T1000 (cell line): ENCODE results near the gene MTOR.
"Not testable (repeated sequence)": the region's sequence is repeated elsewhere in the genome, so short reads cannot be mapped to it uniquely, and the experiment has no call there.

ENCODE experiments used
- DNase-seq: peaks from one replicate; lab custom pipeline; 2025; ENCODE audit warnings: mixed read lengths; lab: John Stamatoyannopoulos, UW

Gene MTOR

GRCh38 chr1:11107599-11107998, 154.8 kb downstream of the MTOR start:
- no peak for DNase-seq

- no peak for DNase-seq
Measured at GRCh38 chr1:11105586-11105985, 156.8 kb downstream of the MTOR start.

GRCh38 chr1:11101347-11101746, 161.0 kb downstream of the MTOR start:
- no peak for DNase-seq

DNA sequence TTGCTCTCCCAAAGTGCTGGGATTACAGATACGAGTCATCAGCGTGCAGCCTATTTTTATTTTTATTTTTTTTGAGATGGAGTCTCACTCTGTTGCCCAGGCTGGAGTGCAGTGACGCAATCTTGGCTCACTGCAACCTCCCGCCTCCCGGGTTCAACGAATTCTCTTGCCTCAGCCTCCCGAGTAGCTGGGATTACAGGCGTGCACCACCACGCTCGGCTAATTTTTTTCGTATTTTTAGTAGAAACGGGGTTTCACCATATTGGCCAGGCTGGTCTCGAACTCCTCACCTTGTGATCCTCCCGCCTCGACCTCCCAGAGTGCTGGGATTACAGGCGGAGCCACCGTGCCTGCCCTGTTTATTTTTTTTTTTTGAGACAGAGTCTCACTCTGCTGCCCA, 161.5 kb downstream of the MTOR start:
- not testable (repeated sequence) for DNase-seq

DNA sequence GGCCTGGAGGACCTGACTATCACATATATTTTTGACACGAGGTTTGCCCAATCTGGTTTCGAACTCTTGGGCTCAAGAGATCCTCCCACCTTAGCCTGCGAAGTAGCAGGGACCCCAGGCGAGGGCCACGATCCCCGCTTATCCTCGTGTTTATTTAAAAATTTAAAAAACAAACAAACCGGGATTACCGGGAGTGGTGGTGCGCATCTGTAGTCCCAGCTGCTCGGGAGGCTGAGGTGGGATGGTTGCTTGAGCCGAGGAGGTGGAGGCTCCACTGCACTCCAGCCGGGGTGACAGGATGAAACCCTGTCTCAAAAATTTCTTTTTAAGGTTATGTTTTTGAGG, 162.2 kb downstream of the MTOR start:
- no peak for DNase-seq

DNA sequence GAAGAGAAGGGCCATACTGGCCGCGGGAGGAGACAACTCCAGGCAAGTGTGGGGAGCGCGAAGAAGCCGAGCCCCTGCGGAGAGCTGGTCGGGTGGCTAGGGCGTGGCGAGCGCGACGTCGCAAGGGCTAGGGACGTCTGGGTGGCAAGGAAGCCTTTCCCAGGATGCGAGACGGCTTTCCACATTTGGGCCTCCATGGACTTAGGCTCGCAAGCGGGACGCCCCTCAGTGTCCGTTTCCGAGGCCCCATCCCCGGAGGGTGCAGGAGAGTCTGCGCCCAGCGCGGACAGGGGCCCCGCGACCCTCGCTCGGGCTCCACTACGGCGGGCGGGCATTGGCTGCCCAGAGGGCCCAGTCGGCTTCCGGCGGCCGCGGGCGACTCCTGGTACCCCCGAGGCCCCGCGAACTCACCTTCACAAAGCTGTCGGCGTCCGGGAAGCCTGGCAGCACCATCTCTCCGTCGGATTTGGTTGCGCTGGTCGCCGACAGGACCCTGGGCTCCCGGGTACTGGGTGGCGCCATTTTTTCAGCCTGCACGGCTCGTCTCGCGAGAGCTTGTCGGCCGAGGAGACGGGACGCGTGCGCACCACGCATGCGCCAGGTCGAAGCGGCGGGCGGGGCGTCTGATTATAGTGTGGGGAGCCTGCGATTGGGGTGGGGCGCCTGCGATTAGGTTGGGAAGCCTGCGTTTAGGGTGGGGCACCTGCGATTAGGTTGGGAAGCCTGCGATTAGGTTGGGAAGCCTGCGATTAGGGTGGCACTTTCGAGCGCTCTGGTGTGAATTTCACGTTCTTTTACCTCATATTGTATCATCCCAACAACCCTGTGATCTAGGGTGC, 162.8 kb downstream of the MTOR start, which contains the start of gene EXOSC10:
Gene EXOSC10, minus strand, starts transcription at position 560 of the 839 bp plus-strand sequence. Its CDS starts 38 bp downstream, at position 522.
- DNase-seq = peak; percentile 90

GRCh38 chr1:11098931-11099309, 163.4 kb downstream of the MTOR start:
- DNase-seq = no peak

- DNase-seq = not testable (repeated sequence)
Measured at GRCh38 chr1:11083784-11084183, 178.6 kb downstream of the MTOR start.

DNA sequence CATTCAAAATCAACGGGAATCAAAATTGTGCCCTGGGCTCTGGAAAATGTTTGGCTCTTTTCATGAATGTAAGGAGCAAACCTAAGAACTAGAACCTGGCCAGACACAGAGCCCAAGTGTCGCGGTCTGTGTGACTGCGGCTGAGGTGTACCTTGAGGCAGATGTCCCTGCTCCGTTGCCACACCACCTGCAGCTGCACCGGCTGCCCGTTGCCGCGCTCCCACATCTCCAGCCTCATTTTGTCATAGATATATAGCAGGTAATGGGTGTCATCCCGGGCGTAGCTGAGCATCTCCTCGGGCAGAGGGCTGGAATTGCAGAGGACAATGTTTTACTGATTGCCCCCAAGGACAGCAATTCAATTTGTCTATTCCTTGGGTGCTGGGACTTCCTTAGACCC, 181.4 kb downstream of the MTOR start:
- no peak for DNase-seq

- DNase-seq = no peak
Measured at GRCh38 chr1:11078631-11079030, 183.7 kb downstream of the MTOR start.

DNA sequence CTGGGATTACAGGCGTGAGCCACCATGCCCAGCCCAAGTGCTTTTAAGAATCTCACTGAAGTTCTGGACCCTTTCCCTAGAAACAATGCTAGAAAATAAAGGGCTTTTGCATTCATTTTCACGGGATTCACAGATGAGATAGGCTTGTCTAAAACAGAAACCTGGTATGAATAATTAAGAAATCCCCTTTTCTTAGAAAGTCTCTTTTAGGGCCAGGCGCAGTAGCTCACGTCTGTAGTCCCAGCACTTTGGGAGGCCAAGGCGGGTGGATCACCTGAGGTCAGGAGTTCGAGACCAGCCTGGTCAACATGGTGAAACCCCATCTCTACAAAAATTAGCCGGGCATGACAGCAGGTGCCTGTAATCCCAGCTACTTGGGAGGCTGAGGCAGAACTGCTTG, 189.0 kb downstream of the MTOR start:
- DNase-seq = not testable (repeated sequence)

- no peak for DNase-seq
Measured at GRCh38 chr1:11072216-11072917, 190.0 kb downstream of the MTOR start.

GRCh38 chr1:11071463-11072215, 190.7 kb downstream of the MTOR start:
- DNase-seq = no peak

DNA sequence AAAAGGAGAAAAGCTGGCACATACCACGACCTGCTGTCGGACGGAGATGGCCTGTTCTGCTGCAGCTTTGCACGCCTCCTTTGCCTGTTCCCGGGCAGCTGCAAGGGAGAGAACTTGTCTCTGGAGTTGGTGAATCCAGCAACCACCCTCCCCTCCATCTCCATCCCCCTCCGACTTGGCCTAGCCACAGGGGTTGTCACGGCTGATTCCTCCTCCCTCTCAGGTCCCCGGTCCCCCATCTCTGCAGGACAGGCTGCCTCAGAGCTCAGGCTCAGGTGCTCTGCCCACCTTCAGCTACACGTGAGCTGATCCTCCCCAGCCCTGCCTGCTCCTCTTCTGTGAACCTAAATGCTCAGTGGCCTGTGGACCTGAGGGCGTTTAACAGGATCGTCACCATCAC, 191.5 kb downstream of the MTOR start:
- DNase-seq = no peak

DNA sequence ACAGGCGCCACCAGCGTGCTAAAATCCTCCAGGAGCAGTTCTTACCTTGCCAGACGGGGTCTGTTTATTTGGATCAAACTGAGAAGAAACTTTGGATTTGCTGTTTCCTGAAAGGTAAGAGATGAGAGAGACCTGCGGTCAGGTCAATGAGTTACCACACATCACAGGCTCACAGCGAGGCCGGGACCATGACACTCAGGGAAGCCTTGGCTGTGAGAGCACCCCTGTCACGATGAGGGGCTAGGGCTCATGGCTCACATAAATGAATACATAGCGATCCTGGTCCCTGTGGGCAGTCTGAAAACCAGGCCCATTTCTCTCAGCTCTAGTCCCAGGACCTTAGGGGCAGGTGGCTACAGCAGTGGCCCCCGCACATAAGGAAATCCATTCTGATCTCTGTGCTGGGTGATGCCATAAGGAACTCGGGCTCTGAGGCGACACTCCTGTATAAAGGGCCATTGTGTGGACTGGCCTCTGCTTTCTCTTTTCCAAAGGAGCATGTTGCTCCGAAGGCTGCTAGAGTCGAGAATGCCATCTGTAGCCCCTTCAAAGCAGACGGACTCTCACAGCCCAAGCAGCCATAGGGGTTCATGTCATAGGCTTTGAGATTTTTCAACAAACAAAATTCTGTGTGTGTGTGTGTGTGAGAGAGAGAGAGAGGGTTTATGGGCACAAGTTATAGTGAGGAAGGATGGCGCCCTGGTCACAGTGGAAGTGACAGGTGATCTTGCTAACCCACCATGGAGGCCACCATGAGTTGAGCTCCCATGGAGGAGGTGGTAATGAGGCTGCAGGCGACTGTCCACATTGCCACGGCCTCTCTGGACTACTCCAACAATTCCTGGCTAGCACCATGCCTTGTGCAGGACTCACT, 193.5 kb downstream of the MTOR start:
- no peak for DNase-seq

DNA sequence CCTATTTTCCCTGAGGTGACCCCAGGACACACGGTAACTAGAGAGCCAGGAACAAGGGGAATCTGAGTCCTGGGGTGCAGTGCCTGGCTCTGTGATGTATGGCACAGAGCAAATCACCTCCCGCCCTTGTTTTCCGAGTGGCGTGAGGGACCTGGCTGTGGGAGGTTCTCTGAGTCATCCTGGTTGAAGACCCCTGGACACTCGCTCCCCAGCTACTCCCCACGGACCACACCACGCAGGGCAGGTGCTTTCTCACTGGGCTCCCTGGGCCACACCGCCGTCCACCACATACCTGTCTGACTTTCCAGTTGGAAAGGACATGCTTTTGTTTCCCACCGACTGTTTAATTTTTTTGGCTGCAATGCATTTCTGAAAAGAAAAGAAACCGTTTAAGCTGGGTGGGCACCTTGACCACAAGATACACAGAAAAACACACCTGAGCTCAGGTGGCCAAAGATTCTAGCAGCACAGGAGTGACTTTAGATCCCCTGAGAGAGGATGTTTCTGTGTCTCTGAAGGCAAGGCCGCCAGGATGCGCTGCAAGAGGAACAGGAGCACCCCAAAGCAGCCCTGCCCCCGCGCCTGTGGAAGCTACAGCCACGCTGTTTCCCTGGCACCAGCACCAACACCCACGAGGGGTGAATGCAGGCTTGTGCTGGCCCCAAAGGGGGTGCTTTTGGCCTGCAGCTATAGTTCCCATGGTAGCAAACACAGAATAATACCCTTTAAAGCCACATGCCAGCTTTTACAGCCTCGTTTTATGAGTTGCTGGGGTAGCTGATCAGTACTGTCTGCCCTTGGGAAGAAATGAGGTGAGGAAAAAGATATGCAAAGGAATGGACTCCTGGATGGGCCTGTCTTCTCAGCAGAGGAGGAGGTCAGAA, 194.4 kb downstream of the MTOR start:
- no peak for DNase-seq

DNA sequence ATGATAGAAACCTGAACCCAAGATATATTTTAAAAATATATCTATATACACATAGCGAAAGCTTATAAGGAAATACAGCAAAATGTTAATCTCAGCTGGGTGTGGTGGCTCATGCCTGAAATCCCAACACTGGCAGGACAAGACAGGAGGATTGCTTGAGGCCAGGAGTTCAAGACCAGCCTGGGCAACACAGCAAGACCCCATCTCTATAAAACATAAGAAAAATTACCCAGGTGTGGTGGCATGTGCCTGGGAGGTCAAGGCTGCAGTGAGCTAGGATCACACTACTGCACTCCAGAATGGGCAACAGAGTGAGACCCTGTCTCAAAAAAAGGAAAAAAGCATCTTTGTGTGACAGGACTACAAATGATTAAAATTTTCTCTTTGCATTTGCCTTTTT, 196.6 kb downstream of the MTOR start:
- no peak for DNase-seq

DNA sequence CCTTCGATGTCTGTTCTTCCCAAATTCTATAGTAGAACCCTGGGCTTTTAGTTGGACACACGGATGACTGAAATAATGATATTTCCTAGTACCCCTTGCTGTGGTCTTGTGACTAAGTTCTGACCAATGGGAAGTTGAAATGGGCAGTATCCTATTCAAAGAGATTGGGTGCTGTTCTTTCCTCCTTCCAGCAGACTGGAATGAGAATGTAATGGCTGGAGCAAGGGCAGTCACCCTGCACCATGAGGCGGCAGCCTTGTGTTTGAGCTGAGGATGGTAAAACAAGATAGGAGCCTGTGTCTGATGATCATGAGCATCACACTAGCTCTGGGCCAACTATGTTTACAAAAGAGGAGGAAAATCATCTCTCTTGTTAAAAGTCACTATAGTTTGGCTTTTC, 197.4 kb downstream of the MTOR start:
- DNase-seq = no peak

DNA sequence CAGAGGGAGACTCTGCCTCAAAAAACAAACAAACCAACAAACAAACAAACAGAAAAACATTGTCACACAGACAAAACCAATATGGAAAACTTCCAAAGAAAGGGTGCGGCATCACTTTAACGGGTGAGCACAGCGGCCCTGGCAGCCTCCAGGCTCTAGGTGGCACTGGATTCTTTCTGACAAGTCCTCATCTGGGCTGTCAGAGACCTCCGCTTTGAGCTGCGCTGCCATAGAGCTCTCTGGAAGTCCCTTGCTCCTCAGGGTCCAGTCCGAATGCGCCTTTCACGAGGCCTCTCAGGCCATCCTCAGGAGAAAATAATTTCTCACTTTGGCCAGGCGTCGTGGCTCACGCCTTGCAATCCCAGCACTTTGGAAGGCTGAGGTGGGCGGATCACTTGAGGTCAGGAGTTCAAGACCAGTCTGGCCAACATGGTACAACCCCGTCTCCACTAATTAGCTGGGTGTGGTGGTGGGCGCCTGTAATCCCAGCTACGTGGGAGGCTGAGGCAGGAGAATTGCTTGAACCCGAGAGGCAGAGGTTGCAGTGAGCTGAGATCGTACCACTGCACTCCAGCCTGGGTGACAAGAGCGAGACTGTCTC, 198.3 kb downstream of the MTOR start:
- not testable (repeated sequence) for DNase-seq

- DNase-seq = no peak
Measured at GRCh38 chr1:11062965-11063401, 199.4 kb downstream of the MTOR start.
